ENCODE data around the gene CHMP1B. TPM values are rescaled to one million over a fixed set of nuclear protein-coding genes. Genes with fewer than 3 reads are reported as not detected.

Gene CHMP1B
- total and polyA plus RNA-seq, 7 donors, result 77.9 to 460 (median 321) TPM

- no peak overlapping the region for H3K4me3 ChIP-seq
- no peaks in the 10 kb centered on the region for H3K9me3 ChIP-seq
- intact Hi-C loops (cut with DNase I), result loop anchor here in 1 of 2 donors (5.0 kb wide), 1 partner anchor 40 kb away; no protein-coding TSS in a partner anchor
- H3K4me1 ChIP-seq, result peaks cover 4% of the 10 kb centered on the region
- no peak for TF ChIP-seq CTCF (IDR thresholded peaks at IDR 0.05)
- DNase-seq, result no peak
- peak overlapping the region; percentile 58 for H3K27ac ChIP-seq
- WGBS, 3 donors, result 88 to 94% (median 92%) methylated on average over 7 of the region's 7 CpGs
- no peak for ATAC-seq
- H3K36me3 ChIP-seq (ENCODE audit: insufficient read depth in 1 of 2, low read depth in 1 of 2), result no peaks in the 10 kb centered on the region
- H3K27me3 ChIP-seq (ENCODE audit: insufficient read depth in 3 of 3, low read length in 2 of 3), result no peaks in the 10 kb centered on the region
Measured at GRCh38 chr18:11807233-11807632, 44.0 kb upstream of the CHMP1B start.

GRCh38 chr18:11808001-11808855 is 43.0 kb upstream of the CHMP1B start:
- intact Hi-C loops (cut with DNase I), result loop anchor here in 1 of 2 donors (5.0 kb wide), 1 partner anchor 39 kb away; no protein-coding TSS in a partner anchor
- Histone ChIP-seq H3K27ac (no peak overlapping the region), H3K9me3 (no peaks in the 10 kb centered on the region), H3K4me3 (no peak overlapping the region), H3K4me1 (peaks cover 4% of the 10 kb centered on the region), H3K27me3 (ENCODE audit: insufficient read depth in 3 of 3, low read length in 2 of 3) (no peaks in the 10 kb centered on the region), H3K36me3 (ENCODE audit: insufficient read depth in 1 of 2, low read depth in 1 of 2) (no peaks in the 10 kb centered on the region)
- 68 to 73% (median 73%) methylated on average over 11 of the region's 11 CpGs for WGBS, 3 donors
- DNase-seq (no peak), ATAC-seq (no peak)
- no peak for TF ChIP-seq CTCF (IDR thresholded peaks at IDR 0.05)

- no peak for TF ChIP-seq CTCF (IDR thresholded peaks at IDR 0.05)
- ATAC-seq, result no peak
- no peak overlapping the region for H3K4me3 ChIP-seq
- H3K9me3 ChIP-seq, result no peaks in the 10 kb centered on the region
- no peak overlapping the region for H3K27ac ChIP-seq
- intact Hi-C loops (cut with DNase I), result loop anchor here in 1 of 2 donors (5.0 kb wide), 1 partner anchor 37 kb away; no protein-coding TSS in a partner anchor
- WGBS, 3 donors, result 86 to 90% (median 87%) methylated on average over 6 of the region's 6 CpGs
- no peaks in the 10 kb centered on the region for H3K27me3 ChIP-seq (ENCODE audit: insufficient read depth in 3 of 3, low read length in 2 of 3)
- no peaks in the 10 kb centered on the region for H3K36me3 ChIP-seq (ENCODE audit: insufficient read depth in 1 of 2, low read depth in 1 of 2)
- H3K4me1 ChIP-seq, result peaks cover 4% of the 10 kb centered on the region
- no peak for DNase-seq
Measured at GRCh38 chr18:11809895-11810294, 41.3 kb upstream of the CHMP1B start.

- intact Hi-C loops (cut with DNase I), result no loop called here
- no peaks in the 10 kb centered on the region for H3K36me3 ChIP-seq (ENCODE audit: insufficient read depth in 1 of 2, low read depth in 1 of 2)
- H3K4me3 ChIP-seq, result no peak overlapping the region
- no peak for TF ChIP-seq CTCF (IDR thresholded peaks at IDR 0.05)
- no peak for DNase-seq
- no peaks in the 10 kb centered on the region for H3K27me3 ChIP-seq (ENCODE audit: insufficient read depth in 3 of 3, low read length in 2 of 3)
- ATAC-seq, result no peak
- WGBS, 3 donors, result 74 to 88% (median 77%) methylated on average over 3 of the region's 3 CpGs
- peaks cover 4% of the 10 kb centered on the region for H3K4me1 ChIP-seq
- no peak overlapping the region for H3K27ac ChIP-seq
- no peaks in the 10 kb centered on the region for H3K9me3 ChIP-seq
Measured at GRCh38 chr18:11810379-11810778, 40.8 kb upstream of the CHMP1B start.

Data from psoas muscle (tissue), 8 donors.